ENCODE measurements around the gene HFM1.

Gene HFM1

DNA sequence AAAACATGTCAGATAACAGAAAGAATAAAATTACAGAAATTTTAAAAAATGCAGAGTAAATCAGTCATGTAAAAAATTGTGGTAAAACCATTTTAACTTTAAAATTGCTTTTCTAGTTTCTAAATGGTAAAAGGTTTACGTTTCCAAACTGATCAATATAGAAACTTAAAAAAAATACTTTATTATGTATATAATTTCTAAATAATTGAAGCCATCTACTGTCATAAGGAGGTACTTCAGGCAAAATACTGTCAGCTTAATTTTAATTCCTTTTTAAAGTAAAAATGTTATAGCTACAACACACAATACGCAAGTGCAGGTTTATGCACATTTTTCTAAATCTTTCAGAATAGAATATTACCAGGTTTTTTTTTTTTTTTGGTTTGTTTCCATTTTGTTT is 159.9 kb downstream of the HFM1 start:
- no peak for ATAC-seq

DNA sequence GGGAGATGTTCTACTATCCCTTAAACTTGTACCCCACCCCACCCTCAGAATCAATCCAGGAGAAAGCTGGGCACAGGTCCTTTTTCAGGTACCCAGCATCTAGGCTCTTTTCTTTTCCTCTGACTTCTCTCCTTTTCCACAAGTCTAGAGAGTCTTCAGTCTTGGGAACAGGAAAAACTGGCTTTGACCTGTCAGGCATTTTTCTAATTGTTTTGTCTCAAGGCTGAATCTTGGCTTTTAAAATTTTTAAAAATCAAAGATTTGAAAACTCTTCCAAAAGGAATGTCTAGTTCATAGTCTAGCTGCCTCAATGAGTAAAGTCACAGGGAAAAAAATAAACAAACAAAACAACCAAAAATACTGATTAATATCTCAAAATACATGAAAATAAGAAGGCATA is 161.5 kb downstream of the HFM1 start:
- no peak for ATAC-seq

DNA sequence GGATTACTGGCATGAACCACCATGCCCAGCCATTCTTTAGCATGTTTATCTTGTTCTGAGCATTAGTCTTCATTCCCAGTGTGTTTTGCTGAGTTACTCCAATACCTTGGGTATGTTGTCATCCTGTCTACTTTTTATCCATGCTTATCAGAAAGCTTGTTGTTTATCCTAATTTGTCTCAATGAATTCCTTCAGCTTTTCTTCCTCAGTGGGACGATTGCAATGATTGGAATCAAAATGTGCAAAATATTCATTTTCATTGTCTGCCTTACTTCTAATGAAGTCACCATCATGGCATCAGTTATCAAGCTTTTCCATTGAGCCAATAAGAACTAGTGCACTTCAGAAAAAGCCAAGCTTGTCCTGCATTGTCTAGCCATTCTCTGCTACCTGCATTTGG is 170.5 kb downstream of the HFM1 start:
- ATAC-seq, result no peak

DNA sequence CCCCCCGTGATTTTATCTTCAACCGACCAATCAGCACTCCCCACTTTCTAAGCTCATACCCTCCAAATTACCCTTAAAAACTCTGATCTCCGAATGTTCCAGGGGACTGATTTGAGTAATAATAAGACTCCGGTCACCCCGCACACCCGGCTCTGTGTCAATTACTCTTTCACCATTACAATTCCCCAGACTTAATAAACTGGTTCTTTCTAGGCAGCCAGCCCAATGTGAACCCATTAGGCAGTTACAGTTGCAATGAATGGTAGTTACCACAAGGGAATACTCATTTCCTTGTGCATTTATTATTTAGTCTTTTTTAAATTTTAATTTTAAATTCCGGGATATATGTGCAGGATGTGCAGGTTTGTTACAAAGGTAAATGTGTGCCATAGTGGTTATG is 177.9 kb downstream of the HFM1 start:
- no peak for ATAC-seq

DNA sequence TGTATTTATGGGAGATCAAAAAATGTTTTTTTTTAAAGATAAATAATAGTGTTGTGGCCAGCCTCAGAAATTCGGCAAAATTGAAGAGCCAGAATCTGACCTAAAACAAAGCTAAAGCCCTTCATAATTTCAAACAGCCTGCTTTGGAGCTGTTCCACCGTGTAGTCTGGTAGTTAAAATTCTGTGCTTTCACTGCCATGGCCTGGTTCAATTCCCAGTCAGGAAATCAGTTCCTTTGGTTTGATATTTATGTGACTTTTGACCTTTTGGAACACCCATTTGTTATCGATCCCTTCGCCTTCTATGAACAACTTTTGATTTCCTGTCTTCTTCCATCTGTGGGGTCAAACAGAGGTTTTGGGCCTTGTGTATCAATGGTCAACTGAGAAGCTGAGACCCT is 179.8 kb downstream of the HFM1 start:
- ATAC-seq, result no peak

DNA sequence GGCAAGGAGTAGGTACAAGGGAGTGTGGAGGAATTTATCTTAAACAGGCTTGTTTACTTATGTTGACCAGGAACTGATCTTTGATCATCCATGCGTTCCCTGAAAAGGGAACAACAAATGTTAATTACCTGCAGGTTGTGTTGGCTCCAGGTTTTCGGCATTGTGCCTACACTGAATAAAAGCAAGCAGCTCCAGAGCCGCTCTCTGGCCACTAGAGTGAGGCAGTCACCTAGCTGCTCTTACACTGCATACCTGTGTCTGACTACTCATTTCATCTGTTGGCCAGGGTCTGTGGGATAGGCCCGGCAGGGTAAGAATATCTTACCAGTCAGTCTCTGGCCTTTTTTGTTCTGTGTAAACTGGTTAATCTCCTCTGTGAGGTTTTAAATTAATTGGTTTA is 183.6 kb downstream of the HFM1 start:
- ATAC-seq, result no peak

DNA sequence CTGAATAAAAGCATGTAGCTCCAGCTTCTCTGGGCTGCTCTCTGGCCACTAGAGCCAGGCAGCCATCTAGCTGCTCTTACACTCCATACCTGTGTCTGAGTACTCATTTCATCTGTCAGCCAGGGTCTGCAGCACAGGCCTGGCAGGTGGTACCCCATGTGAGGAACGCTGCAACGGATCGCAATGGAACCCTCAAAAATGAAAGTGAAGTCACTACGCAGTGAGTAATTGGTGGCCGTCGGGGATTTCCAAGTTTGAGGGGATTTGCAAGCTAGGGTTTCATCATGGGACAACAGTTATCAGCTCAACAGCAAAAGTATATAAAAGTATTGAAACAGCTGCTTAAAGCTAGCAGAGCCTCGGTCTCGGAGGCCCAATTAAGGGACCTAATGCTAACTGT is 186.7 kb downstream of the HFM1 start:
- ATAC-seq, result no peak
